Measurements from ENCODE around the gene NCAM1. TPM values are rescaled to one million over a fixed set of nuclear protein-coding genes. Genes with fewer than 3 reads are reported as not detected.

Gene NCAM1
- total RNA-seq, 1 experiment from 2014 or later = 3.7 TPM

DNA sequence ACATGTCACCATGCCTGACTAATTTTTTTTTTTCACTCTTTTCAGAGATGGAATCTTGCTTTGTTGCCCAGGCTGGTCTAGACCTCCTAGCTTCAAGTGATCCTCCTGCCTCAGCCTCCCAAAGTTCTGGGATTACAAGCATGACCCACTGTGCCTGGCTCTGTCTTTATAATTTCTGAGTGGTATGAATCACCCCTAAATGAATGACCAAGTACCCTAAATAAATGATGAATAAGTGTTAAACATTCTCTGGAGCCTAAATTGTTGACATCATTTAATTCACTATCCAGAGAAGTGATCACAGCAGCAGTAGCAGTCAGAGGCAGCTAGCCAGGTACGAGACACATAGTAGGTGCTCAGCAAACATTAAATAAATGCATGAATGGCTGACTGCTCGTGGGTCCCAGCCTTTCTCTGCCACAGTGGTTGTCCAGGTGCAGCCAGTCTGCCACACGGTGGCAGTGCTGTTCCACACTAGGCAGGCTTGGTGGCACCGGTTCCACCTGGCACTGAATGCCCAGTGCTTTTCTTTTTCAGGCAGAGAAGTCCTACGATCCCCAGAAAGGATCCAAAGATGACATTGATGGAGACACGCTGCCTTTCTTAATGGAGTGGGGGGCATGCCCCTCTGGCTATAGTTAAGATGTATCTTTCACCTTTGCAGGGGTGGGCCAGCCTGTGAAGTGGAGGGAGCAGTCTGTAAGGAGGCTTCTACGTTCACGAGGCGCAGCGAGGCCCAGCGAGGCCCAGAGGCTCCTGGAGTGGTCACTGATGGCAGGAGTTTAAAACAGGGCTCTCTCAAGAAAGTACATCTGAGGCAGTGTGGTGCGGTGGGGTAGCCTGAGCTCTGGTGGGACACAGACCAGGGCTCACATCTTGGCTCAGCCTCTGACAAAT is 344.5 kb downstream of the NCAM1 start:
- no peak overlapping the region for H3K4me3 Mint-ChIP-seq (ENCODE audit: low read depth, unreplicated experiment)
- H3K9me3 Mint-ChIP-seq (ENCODE audit: low read depth, unreplicated experiment) = no peaks in the 10 kb centered on the region
- TF ChIP-seq, protein P1, sequence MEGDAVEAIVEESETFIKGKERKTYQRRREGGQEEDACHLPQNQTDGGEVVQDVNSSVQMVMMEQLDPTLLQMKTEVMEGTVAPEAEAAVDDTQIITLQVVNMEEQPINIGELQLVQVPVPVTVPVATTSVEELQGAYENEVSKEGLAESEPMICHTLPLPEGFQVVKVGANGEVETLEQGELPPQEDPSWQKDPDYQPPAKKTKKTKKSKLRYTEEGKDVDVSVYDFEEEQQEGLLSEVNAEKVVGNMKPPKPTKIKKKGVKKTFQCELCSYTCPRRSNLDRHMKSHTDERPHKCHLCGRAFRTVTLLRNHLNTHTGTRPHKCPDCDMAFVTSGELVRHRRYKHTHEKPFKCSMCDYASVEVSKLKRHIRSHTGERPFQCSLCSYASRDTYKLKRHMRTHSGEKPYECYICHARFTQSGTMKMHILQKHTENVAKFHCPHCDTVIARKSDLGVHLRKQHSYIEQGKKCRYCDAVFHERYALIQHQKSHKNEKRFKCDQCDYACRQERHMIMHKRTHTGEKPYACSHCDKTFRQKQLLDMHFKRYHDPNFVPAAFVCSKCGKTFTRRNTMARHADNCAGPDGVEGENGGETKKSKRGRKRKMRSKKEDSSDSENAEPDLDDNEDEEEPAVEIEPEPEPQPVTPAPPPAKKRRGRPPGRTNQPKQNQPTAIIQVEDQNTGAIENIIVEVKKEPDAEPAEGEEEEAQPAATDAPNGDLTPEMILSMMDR (IDR thresholded peaks at IDR 0.05; ENCODE audit: unreplicated experiment) = peak; percentile 72
- no peak overlapping the region for H3K27ac Mint-ChIP-seq (ENCODE audit: unreplicated experiment)
- CTCF ChIA-PET = no interaction called here
- H3K4me1 Mint-ChIP-seq (ENCODE audit: low read depth, unreplicated experiment) = no peaks in the 10 kb centered on the region
- peaks cover 18% of the 10 kb centered on the region for H3K27me3 Mint-ChIP-seq (ENCODE audit: unreplicated experiment)
- intact Hi-C loops (cut with micrococcal nuclease; ENCODE audit: unreplicated experiment) = loop anchor here (1.0 to 2.0 kb wide), 3 partner anchors 227 to 491 kb away; no protein-coding TSS in a partner anchor
- BruUV-seq (replicated peaks) = no TSS peak
- no peaks in the 10 kb centered on the region for H3K36me3 Mint-ChIP-seq (ENCODE audit: insufficient read depth, unreplicated experiment)
- peak; percentile 76 for DNase-seq

DNA sequence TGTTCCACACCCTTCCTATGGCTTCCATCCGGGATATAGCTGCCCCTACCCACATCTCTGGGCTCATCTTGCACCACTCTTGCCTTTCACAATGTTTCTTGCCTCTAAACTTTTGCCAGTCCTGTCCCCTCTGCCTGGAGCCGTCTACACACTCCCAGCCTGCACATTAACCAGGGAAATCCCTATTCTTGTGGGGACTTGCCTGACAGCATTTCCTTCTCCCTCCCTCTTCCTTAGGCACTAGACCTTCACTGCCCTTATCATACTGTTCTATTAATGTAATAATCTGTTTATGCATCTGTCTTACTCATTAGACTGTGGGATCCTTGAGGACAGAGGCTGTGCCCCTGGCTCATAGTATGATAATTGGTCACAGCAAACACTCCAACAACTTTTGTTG is 347.4 kb downstream of the NCAM1 start:
- intact Hi-C loops (cut with micrococcal nuclease; ENCODE audit: unreplicated experiment) = no loop called here
- H3K4me1 Mint-ChIP-seq (ENCODE audit: low read depth, unreplicated experiment) = no peaks in the 10 kb centered on the region
- no peak overlapping the region for H3K4me3 Mint-ChIP-seq (ENCODE audit: low read depth, unreplicated experiment)
- no TSS peak for BruUV-seq (replicated peaks)
- no peaks in the 10 kb centered on the region for H3K36me3 Mint-ChIP-seq (ENCODE audit: insufficient read depth, unreplicated experiment)
- no peak for DNase-seq
- CTCF ChIA-PET = no interaction called here
- TF ChIP-seq, protein P1 (IDR thresholded peaks at IDR 0.05; ENCODE audit: unreplicated experiment) = no peak
- no peak overlapping the region for H3K27ac Mint-ChIP-seq (ENCODE audit: unreplicated experiment)
- H3K27me3 Mint-ChIP-seq (ENCODE audit: unreplicated experiment) = peaks cover 13% of the 10 kb centered on the region
- H3K9me3 Mint-ChIP-seq (ENCODE audit: low read depth, unreplicated experiment) = no peaks in the 10 kb centered on the region

DNA sequence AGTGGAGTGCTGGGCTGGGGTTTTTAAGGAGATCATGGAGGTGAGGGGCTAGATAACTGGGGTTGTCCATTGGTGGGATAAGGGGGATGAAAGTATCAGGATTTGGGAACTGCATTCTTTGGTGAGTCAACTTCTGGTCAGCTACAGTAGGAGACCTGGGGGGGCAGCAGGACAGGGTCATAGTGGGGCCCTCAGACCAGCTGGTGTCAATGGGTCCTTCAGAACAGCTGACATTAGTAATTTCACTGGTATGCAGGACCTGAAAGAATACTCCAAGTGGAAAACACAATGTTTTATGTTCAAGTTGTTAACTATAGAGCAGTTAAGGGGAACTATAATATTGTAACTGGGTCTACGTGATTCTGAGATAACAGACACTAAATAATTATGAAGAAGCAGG is 350.3 kb downstream of the NCAM1 start:
- H3K27ac Mint-ChIP-seq (ENCODE audit: unreplicated experiment) = no peak overlapping the region

DNA sequence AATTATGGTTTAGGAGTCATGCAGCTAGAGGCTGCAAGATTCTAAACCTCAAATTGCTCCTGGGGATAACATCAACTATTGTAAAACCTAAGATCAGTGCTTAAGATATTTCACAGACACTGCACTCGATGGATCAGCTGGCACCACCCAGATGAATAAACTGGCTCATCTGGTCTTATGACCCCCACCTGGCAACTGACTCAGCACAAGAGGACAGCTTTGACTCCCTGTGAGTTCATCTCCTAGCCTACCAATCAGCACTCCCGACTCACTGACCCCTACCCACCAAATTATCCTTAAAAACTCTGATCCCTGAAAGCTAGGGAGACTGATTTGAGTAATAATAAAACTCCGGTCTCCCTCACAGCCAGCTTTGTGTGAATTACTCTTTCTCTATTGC is 352.4 kb downstream of the NCAM1 start:
- Mint-ChIP-seq H3K9me3 (ENCODE audit: low read depth, unreplicated experiment) (no peaks in the 10 kb centered on the region), H3K27me3 (ENCODE audit: unreplicated experiment) (peaks cover 6% of the 10 kb centered on the region), H3K36me3 (ENCODE audit: insufficient read depth, unreplicated experiment) (peaks cover 13% of the 10 kb centered on the region), H3K27ac (ENCODE audit: unreplicated experiment) (no peak overlapping the region), H3K4me3 (ENCODE audit: low read depth, unreplicated experiment) (peak overlapping the region; percentile 70), H3K4me1 (ENCODE audit: low read depth, unreplicated experiment) (peaks cover 8% of the 10 kb centered on the region)
- TF ChIP-seq, protein P1 (IDR thresholded peaks at IDR 0.05; ENCODE audit: unreplicated experiment) = no peak
- BruUV-seq (replicated peaks) = no TSS peak
- intact Hi-C loops (cut with micrococcal nuclease; ENCODE audit: unreplicated experiment) = no loop called here
- DNase-seq = no peak
- CTCF ChIA-PET = interaction anchor here (0.6 to 1.1 kb wide), 2 partner anchors 184 to 417 kb away, joined by 3 to 4 read pairs; no protein-coding TSS in a partner anchor

More for the DNA sequence above, 350.3 kb downstream of the NCAM1 start:
- BruUV-seq (replicated peaks) = no TSS peak
- TF ChIP-seq, protein P1 (IDR thresholded peaks at IDR 0.05; ENCODE audit: unreplicated experiment) = no peak
- no peaks in the 10 kb centered on the region for H3K4me1 Mint-ChIP-seq (ENCODE audit: low read depth, unreplicated experiment)
- peaks cover 13% of the 10 kb centered on the region for H3K36me3 Mint-ChIP-seq (ENCODE audit: insufficient read depth, unreplicated experiment)
- H3K27me3 Mint-ChIP-seq (ENCODE audit: unreplicated experiment) = peaks cover 13% of the 10 kb centered on the region
- no peak for DNase-seq
- intact Hi-C loops (cut with micrococcal nuclease; ENCODE audit: unreplicated experiment) = no loop called here
- H3K9me3 Mint-ChIP-seq (ENCODE audit: low read depth, unreplicated experiment) = no peaks in the 10 kb centered on the region
- H3K4me3 Mint-ChIP-seq (ENCODE audit: low read depth, unreplicated experiment) = no peak overlapping the region
- CTCF ChIA-PET = no interaction called here

Data from Calu3 (cell line).